Panc1 (cell line): ENCODE measurements around the gene KCNAB1. TPM values are rescaled to one million over a fixed set of nuclear protein-coding genes. Genes with fewer than 3 reads are reported as not detected.

Experiments used
- ATAC-seq: fragments of 200-7000 bp; cut with Tn5 transposase; 2 replicates; pipeline ENCODE4 v1.9.1; 2020; ENCODE audit warnings: mild to moderate bottlenecking, moderate library complexity
- BruUV-seq: library from RNA; stranded (reverse); fragments of 400-500 nt; replicated peaks from 2 replicates; lab custom pipeline; 2021; lab: Mats Ljungman, UMichigan
- CTCF ChIA-PET: fragments of 300-600 bp; sonication (Branson Sonifier 250); formaldehyde crosslinking; loops from one replicate; lab custom pipeline; 2022; ENCODE audit warnings: antibody characterized with exemption; lab: Charles Lee
- POLR2A ChIA-PET: fragments of 300-600 bp; sonication (Branson Sonifier 250); formaldehyde crosslinking; loops from one replicate; lab custom pipeline; 2022; ENCODE audit warnings: antibody characterized with exemption; lab: Charles Lee
- DNase-seq: peaks from one replicate; pipeline ENCODE4 v3.0.0-alpha.2; 2010; ENCODE audit warnings: low read depth, low spot score
- H3K27ac ChIP-seq: 2 replicates; pipeline ENCODE4 v1.5.1; 2011; ENCODE audit warnings: mild to moderate bottlenecking, low read length, inconsistent platforms
- H3K27me3 ChIP-seq: fragments of 200-500 bp; sonication (Bioruptor generic); 2 replicates; pipeline ENCODE4 v1.6.0; 2014; ENCODE audit warnings: low read length, inconsistent platforms; ENCODE audit not compliant: control insufficient read depth, insufficient read depth
- H3K36me3 ChIP-seq: fragments of 200-500 bp; sonication (Bioruptor generic); 2 replicates; pipeline ENCODE4 v1.5.1; 2014; ENCODE audit warnings: inconsistent platforms, mild to moderate bottlenecking, low read length, moderate library complexity; ENCODE audit not compliant: control insufficient read depth, insufficient read depth
- H3K4me1 ChIP-seq: 2 replicates; pipeline ENCODE4 v1.5.1; 2011; ENCODE audit warnings: inconsistent platforms, mild to moderate bottlenecking, low read length, moderate library complexity; ENCODE audit not compliant: control insufficient read depth, insufficient read depth
- H3K4me3 ChIP-seq, 2 experiments: 2 replicates each; pipeline ENCODE4 v1.5.1; 2011 to 2012; ENCODE audit warnings: low read depth in 2 of 2, low read length in 2 of 2, mild to moderate bottlenecking in 2 of 2, inconsistent platforms in 1 of 2, moderate library complexity in 1 of 2
- H3K9me3 ChIP-seq: fragments of 200-500 bp; sonication (Bioruptor generic); 2 replicates; pipeline ENCODE4 v1.5.1; 2014; ENCODE audit warnings: low read depth, mild to moderate bottlenecking, inconsistent platforms, low read length, moderate library complexity; ENCODE audit not compliant: control insufficient read depth, insufficient read depth
- POLR2AphosphoS5 ChIP-seq: IDR thresholded peaks from 2 replicates; pipeline ENCODE4 v1.6.1; 2012; ENCODE audit warnings: mild to moderate bottlenecking, low read depth, low read length, moderate library complexity
- SIN3A ChIP-seq: IDR thresholded peaks from 2 replicates; pipeline ENCODE4 v1.6.1; 2012; ENCODE audit warnings: low read depth, mild to moderate bottlenecking, low read length, moderate library complexity, borderline replicate concordance; ENCODE audit not compliant: insufficient read depth
- TCF7L2 ChIP-seq: IDR thresholded peaks from 2 replicates; pipeline ENCODE4 v1.6.1; 2011; ENCODE audit warnings: mild to moderate bottlenecking, low read depth, low read length, inconsistent platforms
- in situ Hi-C: cut with HindIII; loops from 2 replicates; pipeline ENCODE4 v1.10.0; 2016; ENCODE audit warnings: low sequenced_read_pairs, low pct_unique_long_range_greater_than_20kb
- intact Hi-C: fragments of 100-400 bp; cut with micrococcal nuclease; formaldehyde crosslinking; loops from one replicate; pipeline ENCODE4 v1.10.0; 2022; ENCODE audit not compliant: unreplicated experiment
- total RNA-seq: library from RNA; stranded (reverse); gene quantifications from one replicate; pipeline ENCODE4 v1.2.1, GENCODE V29; 2021; ENCODE audit not compliant: unreplicated experiment
- TF ChIP-seq, protein P1 (sequence below), 2 experiments: IDR thresholded peaks; 2 replicates each; pipeline ENCODE4 v1.6.1; 2011 to 2012; ENCODE audit warnings: low read depth in 2 of 2, control low read depth in 1 of 2, low read length in 1 of 2, mild to moderate bottlenecking in 1 of 2, moderate library complexity in 1 of 2; ENCODE audit not compliant: insufficient read depth in 1 of 2
- TF ChIP-seq, protein P2 (sequence below): fragments of 450-650 bp; IDR thresholded peaks from 2 replicates; pipeline ENCODE4 v1.5.1; 2017; ENCODE audit warnings: mild to moderate bottlenecking

KCNAB1 gene
- total RNA-seq, 1 experiment from 2014 or later = not detected

DNA sequence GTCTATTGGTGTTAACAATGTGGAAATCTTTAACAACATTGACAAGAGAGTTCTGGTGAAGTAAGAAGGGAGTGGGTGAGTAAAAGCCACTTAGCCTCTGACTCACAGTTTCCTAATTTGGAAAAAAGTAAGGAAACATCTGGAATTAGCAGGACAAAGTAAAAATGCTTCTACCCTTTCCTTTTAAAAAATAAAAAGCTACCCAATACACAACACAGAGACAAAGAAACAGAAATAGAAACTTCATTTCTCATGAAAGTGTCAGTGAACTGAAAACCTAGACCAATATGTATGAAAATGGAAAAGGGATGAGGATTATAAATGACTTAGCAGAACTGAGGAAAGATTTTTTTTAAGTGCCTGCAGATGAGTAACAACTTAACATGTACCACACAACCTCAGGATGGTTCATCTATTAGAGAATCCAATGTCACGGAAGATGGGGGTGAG lies 369.1 kb downstream of the KCNAB1 start:
- ChIA-PET POLR2A (no interaction called here), CTCF (no interaction called here)
- no peaks in the 10 kb centered on the region for H3K9me3 ChIP-seq
- peaks cover 5% of the 10 kb centered on the region; the same call in 1 of the 2 replicates for H3K27me3 ChIP-seq
- intact Hi-C loops = no loop called here
- DNase-seq (no peak), ATAC-seq (no peak)
- BruUV-seq = no TSS peak
- TF ChIP-seq, protein P1, sequence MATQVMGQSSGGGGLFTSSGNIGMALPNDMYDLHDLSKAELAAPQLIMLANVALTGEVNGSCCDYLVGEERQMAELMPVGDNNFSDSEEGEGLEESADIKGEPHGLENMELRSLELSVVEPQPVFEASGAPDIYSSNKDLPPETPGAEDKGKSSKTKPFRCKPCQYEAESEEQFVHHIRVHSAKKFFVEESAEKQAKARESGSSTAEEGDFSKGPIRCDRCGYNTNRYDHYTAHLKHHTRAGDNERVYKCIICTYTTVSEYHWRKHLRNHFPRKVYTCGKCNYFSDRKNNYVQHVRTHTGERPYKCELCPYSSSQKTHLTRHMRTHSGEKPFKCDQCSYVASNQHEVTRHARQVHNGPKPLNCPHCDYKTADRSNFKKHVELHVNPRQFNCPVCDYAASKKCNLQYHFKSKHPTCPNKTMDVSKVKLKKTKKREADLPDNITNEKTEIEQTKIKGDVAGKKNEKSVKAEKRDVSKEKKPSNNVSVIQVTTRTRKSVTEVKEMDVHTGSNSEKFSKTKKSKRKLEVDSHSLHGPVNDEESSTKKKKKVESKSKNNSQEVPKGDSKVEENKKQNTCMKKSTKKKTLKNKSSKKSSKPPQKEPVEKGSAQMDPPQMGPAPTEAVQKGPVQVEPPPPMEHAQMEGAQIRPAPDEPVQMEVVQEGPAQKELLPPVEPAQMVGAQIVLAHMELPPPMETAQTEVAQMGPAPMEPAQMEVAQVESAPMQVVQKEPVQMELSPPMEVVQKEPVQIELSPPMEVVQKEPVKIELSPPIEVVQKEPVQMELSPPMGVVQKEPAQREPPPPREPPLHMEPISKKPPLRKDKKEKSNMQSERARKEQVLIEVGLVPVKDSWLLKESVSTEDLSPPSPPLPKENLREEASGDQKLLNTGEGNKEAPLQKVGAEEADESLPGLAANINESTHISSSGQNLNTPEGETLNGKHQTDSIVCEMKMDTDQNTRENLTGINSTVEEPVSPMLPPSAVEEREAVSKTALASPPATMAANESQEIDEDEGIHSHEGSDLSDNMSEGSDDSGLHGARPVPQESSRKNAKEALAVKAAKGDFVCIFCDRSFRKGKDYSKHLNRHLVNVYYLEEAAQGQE (IDR thresholded peaks at IDR 0.05; ENCODE audit: insufficient read depth in 1 of 2, low read depth in 2 of 2, low read length in 1 of 2) = no peak
- TF ChIP-seq SIN3A (no peak), TCF7L2 (no peak), POLR2AphosphoS5 (no peak)
- TF ChIP-seq, protein P2, sequence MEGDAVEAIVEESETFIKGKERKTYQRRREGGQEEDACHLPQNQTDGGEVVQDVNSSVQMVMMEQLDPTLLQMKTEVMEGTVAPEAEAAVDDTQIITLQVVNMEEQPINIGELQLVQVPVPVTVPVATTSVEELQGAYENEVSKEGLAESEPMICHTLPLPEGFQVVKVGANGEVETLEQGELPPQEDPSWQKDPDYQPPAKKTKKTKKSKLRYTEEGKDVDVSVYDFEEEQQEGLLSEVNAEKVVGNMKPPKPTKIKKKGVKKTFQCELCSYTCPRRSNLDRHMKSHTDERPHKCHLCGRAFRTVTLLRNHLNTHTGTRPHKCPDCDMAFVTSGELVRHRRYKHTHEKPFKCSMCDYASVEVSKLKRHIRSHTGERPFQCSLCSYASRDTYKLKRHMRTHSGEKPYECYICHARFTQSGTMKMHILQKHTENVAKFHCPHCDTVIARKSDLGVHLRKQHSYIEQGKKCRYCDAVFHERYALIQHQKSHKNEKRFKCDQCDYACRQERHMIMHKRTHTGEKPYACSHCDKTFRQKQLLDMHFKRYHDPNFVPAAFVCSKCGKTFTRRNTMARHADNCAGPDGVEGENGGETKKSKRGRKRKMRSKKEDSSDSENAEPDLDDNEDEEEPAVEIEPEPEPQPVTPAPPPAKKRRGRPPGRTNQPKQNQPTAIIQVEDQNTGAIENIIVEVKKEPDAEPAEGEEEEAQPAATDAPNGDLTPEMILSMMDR = no peak
- H3K4me1 ChIP-seq = no peaks in the 10 kb centered on the region
- H3K36me3 ChIP-seq = no peaks in the 10 kb centered on the region
- H3K27ac ChIP-seq = no peak overlapping the region
- H3K4me3 ChIP-seq = no peak overlapping the region
- in situ Hi-C loops = no loop called here

DNA sequence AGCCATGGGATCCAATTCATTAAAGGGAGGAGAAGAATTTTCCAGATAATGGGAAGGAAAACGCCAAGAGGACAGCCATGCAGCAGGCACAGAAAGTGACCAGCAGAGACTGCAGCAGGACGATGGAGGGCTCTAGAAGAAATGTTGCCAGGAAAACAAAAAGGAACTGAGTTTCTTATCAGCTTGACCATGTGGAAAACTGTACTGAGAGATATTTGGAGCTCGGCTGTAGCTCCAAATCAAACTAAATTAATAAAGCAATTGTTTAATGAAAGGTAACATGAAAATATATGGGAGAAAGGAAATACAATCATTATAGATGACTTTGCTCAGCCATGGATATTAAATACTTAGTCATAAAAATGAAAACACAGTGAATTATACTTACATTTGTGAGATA lies 370.8 kb downstream of the KCNAB1 start:
- ATAC-seq (no peak), DNase-seq (no peak)
- intact Hi-C loops (no loop called here), in situ Hi-C loops (no loop called here)
- Histone ChIP-seq H3K36me3 (no peaks in the 10 kb centered on the region), H3K4me3 (no peak overlapping the region), H3K4me1 (no peaks in the 10 kb centered on the region), H3K27ac (no peak overlapping the region), H3K9me3 (no peaks in the 10 kb centered on the region), H3K27me3 (peaks cover 2% of the 10 kb centered on the region; the same call in 1 of the 2 replicates)
- CTCF ChIA-PET = no interaction called here
- BruUV-seq = no TSS peak
- POLR2A ChIA-PET = no interaction called here
- TF ChIP-seq, protein P2 = no peak
- TF ChIP-seq SIN3A (no peak), POLR2AphosphoS5 (no peak), TCF7L2 (no peak)
- TF ChIP-seq, protein P1 (IDR thresholded peaks at IDR 0.05; ENCODE audit: insufficient read depth in 1 of 2, low read depth in 2 of 2, low read length in 1 of 2) = no peak
